Neutrophil (primary cell): ENCODE measurements around the gene SIPA1.
"Not testable (repeated sequence)": the region's sequence is repeated elsewhere in the genome, so short reads cannot be mapped to it uniquely, and the experiment has no call there.

Experiments
- H3K27ac ChIP-seq: fragments of 200-600 bp; sonication (generic); 2 replicates; pipeline ENCODE4 v1.5.1; 2016; ENCODE audit warnings: mild to moderate bottlenecking, moderate library complexity
- H3K27me3 ChIP-seq: fragments of 200-600 bp; sonication (generic); 2 replicates; pipeline ENCODE4 v1.6.0; 2016; ENCODE audit warnings: mild to moderate bottlenecking
- H3K36me3 ChIP-seq: fragments of 200-600 bp; sonication (generic); 2 replicates; pipeline ENCODE4 v1.5.1; 2017
- H3K4me1 ChIP-seq, 2 experiments: fragments of 200-600 bp in 1 of 2; sonication (generic) in 1 of 2; 1 replicate in 1 of 2; 2 replicates in 1 of 2; pipeline versions ENCODE4 v1.5.1 to v1.6.1; 2013 to 2016; ENCODE audit warnings: low read depth in 1 of 2, low read length in 1 of 2, mild to moderate bottlenecking in 1 of 2, moderate library complexity in 1 of 2; ENCODE audit not compliant: control insufficient read depth in 1 of 2, insufficient read depth in 1 of 2
- H3K4me3 ChIP-seq, 2 experiments: fragments of 200-600 bp in 1 of 2; sonication (generic) in 1 of 2; 1 replicate in 1 of 2; 2 replicates in 1 of 2; pipeline ENCODE4 v1.5.1; 2013 to 2016; ENCODE audit warnings: low read depth in 1 of 2, low read length in 1 of 2, mild to moderate bottlenecking in 1 of 2, moderate library complexity in 1 of 2
- H3K9me3 ChIP-seq: fragments of 200-600 bp; sonication (generic); 2 replicates; pipeline ENCODE4 v1.5.1; 2016
- CTCF ChIP-seq: fragments of 200-600 bp; sonication (generic); IDR thresholded peaks from 2 replicates; pipeline ENCODE4 v1.5.1; 2016; ENCODE audit warnings: antibody characterized with exemption

The SIPA1 gene

GRCh38 chr11:65672982-65673381 lies 35.1 kb downstream of the SIPA1 start:
- Histone ChIP-seq H3K27me3 (no peaks in the 10 kb centered on the region), H3K4me1 (no peaks in the 10 kb centered on the region)
- no peak for TF ChIP-seq CTCF

GRCh38 chr11:65680192-65680743 lies 42.4 kb downstream of the SIPA1 start:
- no peak overlapping the region for H3K4me3 ChIP-seq
- H3K27me3 ChIP-seq: no peaks in the 10 kb centered on the region
- H3K9me3 ChIP-seq: no peaks in the 10 kb centered on the region

More at GRCh38 chr11:65672982-65673381, 35.1 kb downstream of the SIPA1 start:
- Histone ChIP-seq H3K36me3 (no peaks in the 10 kb centered on the region), H3K4me3 (no peak overlapping the region), H3K27ac (no peak overlapping the region), H3K9me3 (no peaks in the 10 kb centered on the region)

GRCh38 chr11:65683480-65683879 lies 45.6 kb downstream of the SIPA1 start:
- H3K4me3 ChIP-seq, H3K27ac ChIP-seq, H3K36me3 ChIP-seq, H3K4me1 ChIP-seq, H3K9me3 ChIP-seq, H3K27me3 ChIP-seq: not testable (repeated sequence)

More at GRCh38 chr11:65680192-65680743, 42.4 kb downstream of the SIPA1 start:
- H3K4me1 ChIP-seq: no peaks in the 10 kb centered on the region
- no peak for TF ChIP-seq CTCF
- no peak overlapping the region for H3K27ac ChIP-seq
- H3K36me3 ChIP-seq: no peaks in the 10 kb centered on the region

- Histone ChIP-seq H3K27me3 (no peaks in the 10 kb centered on the region), H3K4me3 (no peak overlapping the region), H3K4me1 (no peaks in the 10 kb centered on the region), H3K36me3 (no peaks in the 10 kb centered on the region), H3K27ac (no peak overlapping the region), H3K9me3 (no peaks in the 10 kb centered on the region)
- no peak for TF ChIP-seq CTCF
These were observed 48.1 kb downstream of the SIPA1 start for GRCh38 chr11:65685981-65686380.

DNA sequence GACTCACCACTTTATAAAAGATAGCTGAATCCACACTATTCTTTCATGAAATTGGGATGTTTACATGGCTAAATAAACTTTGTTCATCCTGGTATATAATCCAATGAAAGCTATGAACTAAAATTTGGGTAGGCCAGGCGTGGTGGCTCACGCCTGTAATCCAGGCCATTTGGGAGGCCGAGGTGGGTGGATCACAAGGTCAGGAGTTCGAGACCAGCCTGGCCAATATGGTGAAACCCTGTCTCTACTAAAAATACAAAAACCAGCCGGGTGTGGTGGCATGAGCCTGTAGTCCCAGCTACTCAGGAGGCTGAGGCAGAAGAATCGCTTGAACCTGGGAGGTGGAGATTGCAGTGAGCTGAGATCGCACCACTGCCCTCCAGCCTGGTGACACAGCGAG lies 53.9 kb downstream of the SIPA1 start:
- not testable (repeated sequence) for H3K36me3 ChIP-seq, H3K27me3 ChIP-seq, H3K9me3 ChIP-seq, H3K4me3 ChIP-seq, H3K27ac ChIP-seq, H3K4me1 ChIP-seq

DNA sequence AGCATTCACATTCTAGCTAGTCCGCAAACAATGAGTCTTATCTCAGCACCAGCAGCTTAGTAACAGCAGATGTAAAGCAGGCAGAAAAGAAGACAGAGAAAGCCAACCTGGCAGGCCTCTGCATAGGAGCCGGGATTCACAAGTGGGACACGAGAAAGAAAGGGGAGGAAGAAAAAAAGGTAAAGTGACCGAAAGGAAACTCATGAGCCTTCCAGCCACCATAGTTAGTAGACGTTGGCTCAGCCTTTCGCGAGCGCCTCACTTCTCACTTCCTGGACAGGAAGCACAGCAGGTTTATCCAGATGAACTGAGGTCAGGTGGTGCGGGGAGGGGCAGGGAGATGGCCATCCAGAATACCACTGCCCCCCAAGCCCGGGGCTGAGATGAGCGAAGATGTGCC lies 54.5 kb downstream of the SIPA1 start:
- Histone ChIP-seq H3K27ac (no peak overlapping the region), H3K4me3 (no peak overlapping the region), H3K27me3 (no peaks in the 10 kb centered on the region), H3K36me3 (no peaks in the 10 kb centered on the region), H3K4me1 (no peaks in the 10 kb centered on the region), H3K9me3 (no peaks in the 10 kb centered on the region)
- TF ChIP-seq CTCF: no peak
